Activated naive CD8-positive, alpha-beta T cell treated with anti-CD3 and anti-CD28 coated beads, Interleukin-2, amount 10 ng/mL, durations not matched to agents 7 days and 5 days (primary cell): ENCODE results near the gene PCDHA12. TPM values are rescaled to one million over a fixed set of nuclear protein-coding genes. Genes with fewer than 3 reads are reported as not detected.
A peak's percentile ranks its signal among the peaks of the same experiment; 100 is the strongest.

Experiments used
- ATAC-seq: fragments of 150-1000 bp; cut with Tn5 transposase; one replicate; pipeline ENCODE4 v1.10.0; 2021; ENCODE audit warnings: low read depth, moderate library complexity
- POLR2A ChIA-PET: fragments of 350-600 bp; sonication (Branson Sonifier 250); formaldehyde crosslinking; loops from one replicate; lab custom pipeline; 2021; ENCODE audit warnings: antibody characterized with exemption; lab: Charles Lee
- DNase-seq: peaks from one replicate; pipeline ENCODE4 v3.0.0; 2021
- H3K27ac Mint-ChIP-seq: one replicate; pipeline ENCODE4 v1.8.0; 2022; ENCODE audit warnings: mild to moderate bottlenecking, mixed read lengths
- H3K27me3 Mint-ChIP-seq: one replicate; pipeline ENCODE4 v1.8.0; 2022; ENCODE audit warnings: mild to moderate bottlenecking, moderate library complexity, mixed read lengths
- H3K36me3 Mint-ChIP-seq: one replicate; pipeline ENCODE4 v1.8.0; 2021; ENCODE audit warnings: mild to moderate bottlenecking, mixed read lengths
- H3K4me1 Mint-ChIP-seq: one replicate; pipeline ENCODE4 v1.8.0; 2021; ENCODE audit warnings: mixed read lengths
- H3K4me3 Mint-ChIP-seq: one replicate; pipeline ENCODE4 v1.8.0; 2022; ENCODE audit warnings: mild to moderate bottlenecking, moderate library complexity, mixed read lengths
- H3K9me3 Mint-ChIP-seq: one replicate; pipeline ENCODE4 v1.8.0; 2021; ENCODE audit warnings: mixed read lengths
- total RNA-seq, 2 experiments: library from RNA; stranded (reverse); gene quantifications; one replicate each; pipeline ENCODE4 v1.2.3, GENCODE V29; 2021

The PCDHA12 gene
- total RNA-seq, 2 experiments from 2014 or later: not detected

GRCh38 chr5:140877262-140877581 is 2.1 kb downstream of the PCDHA12 start:
- ATAC-seq (no peak), DNase-seq (no peak)
- POLR2A ChIA-PET: no interaction called here
- no peaks in the 10 kb centered on the region for H3K4me1 Mint-ChIP-seq
- H3K4me3 Mint-ChIP-seq: no peak overlapping the region
- no peaks in the 10 kb centered on the region for H3K36me3 Mint-ChIP-seq
- H3K9me3 Mint-ChIP-seq: peaks cover 21% of the 10 kb centered on the region
- H3K27ac Mint-ChIP-seq: no peak overlapping the region
- peaks cover 8% of the 10 kb centered on the region for H3K27me3 Mint-ChIP-seq

- H3K4me1 Mint-ChIP-seq: peaks cover 2% of the 10 kb centered on the region
- ATAC-seq (no peak), DNase-seq (no peak)
- POLR2A ChIA-PET: no interaction called here
- peaks cover 2% of the 10 kb centered on the region for H3K27me3 Mint-ChIP-seq
- H3K9me3 Mint-ChIP-seq: peaks cover 14% of the 10 kb centered on the region
- H3K36me3 Mint-ChIP-seq: no peaks in the 10 kb centered on the region
- peak within 1 kb of the TSS; percentile 43 for H3K27ac Mint-ChIP-seq
- H3K4me3 Mint-ChIP-seq: no peak within 1 kb of the TSS
Observed at GRCh38 chr5:140881889-140882590, 6.9 kb downstream of the PCDHA12 start, which contains the start of gene PCDHA13. Gene PCDHA13, plus strand, starts transcription at chr5:140882124. Its CDS starts 145 bp downstream, at chr5:140882269.

GRCh38 chr5:140882591-140882899 is 7.4 kb downstream of the PCDHA12 start:
- Mint-ChIP-seq H3K4me3 (no peak overlapping the region), H3K36me3 (no peaks in the 10 kb centered on the region), H3K27ac (peak overlapping the region; percentile 43), H3K9me3 (peaks cover 14% of the 10 kb centered on the region), H3K27me3 (peaks cover 2% of the 10 kb centered on the region), H3K4me1 (peaks cover 2% of the 10 kb centered on the region)
- POLR2A ChIA-PET: no interaction called here
- ATAC-seq (no peak), DNase-seq (no peak)

- POLR2A ChIA-PET: no interaction called here
- peaks cover 2% of the 10 kb centered on the region for H3K27me3 Mint-ChIP-seq
- ATAC-seq (no peak), DNase-seq (no peak)
- H3K4me1 Mint-ChIP-seq: peaks cover 2% of the 10 kb centered on the region
- H3K27ac Mint-ChIP-seq: no peak overlapping the region
- H3K4me3 Mint-ChIP-seq: no peak overlapping the region
- peaks cover 14% of the 10 kb centered on the region for H3K9me3 Mint-ChIP-seq
- no peaks in the 10 kb centered on the region for H3K36me3 Mint-ChIP-seq
Observed at GRCh38 chr5:140883373-140883772, 8.3 kb downstream of the PCDHA12 start.

GRCh38 chr5:140883927-140884697 is 9.0 kb downstream of the PCDHA12 start:
- Mint-ChIP-seq H3K4me1 (peaks cover 2% of the 10 kb centered on the region), H3K9me3 (peaks cover 14% of the 10 kb centered on the region), H3K27me3 (peaks cover 2% of the 10 kb centered on the region), H3K27ac (no peak overlapping the region), H3K36me3 (no peaks in the 10 kb centered on the region), H3K4me3 (no peak overlapping the region)
- no peak for ATAC-seq
- no peak for DNase-seq
- POLR2A ChIA-PET: no interaction called here

GRCh38 chr5:140916325-140916724 is 41.2 kb downstream of the PCDHA12 start:
- ATAC-seq (no peak), DNase-seq (no peak)
- Mint-ChIP-seq H3K36me3 (no peaks in the 10 kb centered on the region), H3K4me3 (no peak overlapping the region), H3K27ac (no peak overlapping the region), H3K9me3 (peaks cover 2% of the 10 kb centered on the region), H3K4me1 (no peaks in the 10 kb centered on the region), H3K27me3 (no peaks in the 10 kb centered on the region)
- POLR2A ChIA-PET: no interaction called here

- ATAC-seq (no peak), DNase-seq (no peak)
- POLR2A ChIA-PET: no interaction called here
- H3K27ac Mint-ChIP-seq: no peak overlapping the region
- H3K36me3 Mint-ChIP-seq: peaks cover 3% of the 10 kb centered on the region
- peaks cover 2% of the 10 kb centered on the region for H3K9me3 Mint-ChIP-seq
- H3K4me1 Mint-ChIP-seq: no peaks in the 10 kb centered on the region
- peaks cover 27% of the 10 kb centered on the region for H3K27me3 Mint-ChIP-seq
- H3K4me3 Mint-ChIP-seq: no peak overlapping the region
Observed at GRCh38 chr5:140923601-140924000, 48.5 kb downstream of the PCDHA12 start.

GRCh38 chr5:140925806-140926442 is 50.8 kb downstream of the PCDHA12 start, which contains the start of gene PCDHAC1:
Gene PCDHAC1, plus strand, starts transcription at chr5:140926299. Its CDS starts 594 bp downstream, at chr5:140926893.
- POLR2A ChIA-PET: no interaction called here
- Mint-ChIP-seq H3K27me3 (peaks cover 34% of the 10 kb centered on the region), H3K4me3 (peak within 1 kb of the TSS; percentile 28), H3K36me3 (peaks cover 3% of the 10 kb centered on the region), H3K9me3 (peaks cover 2% of the 10 kb centered on the region), H3K27ac (no peak within 1 kb of the TSS), H3K4me1 (no peaks in the 10 kb centered on the region)
- DNase-seq (no peak), ATAC-seq (no peak)

- Mint-ChIP-seq H3K4me3 (peak overlapping the region; percentile 28), H3K36me3 (peaks cover 3% of the 10 kb centered on the region), H3K27me3 (peaks cover 34% of the 10 kb centered on the region), H3K9me3 (peaks cover 2% of the 10 kb centered on the region), H3K27ac (no peak overlapping the region), H3K4me1 (no peaks in the 10 kb centered on the region)
- peak; percentile 36 for DNase-seq
- POLR2A ChIA-PET: no interaction called here
- ATAC-seq: no peak
Observed at GRCh38 chr5:140926443-140927227, 51.5 kb downstream of the PCDHA12 start.

GRCh38 chr5:140927228-140927573 is 52.1 kb downstream of the PCDHA12 start:
- DNase-seq: no peak

More at GRCh38 chr5:140927228-140927573, 52.1 kb downstream of the PCDHA12 start:
- Mint-ChIP-seq H3K4me3 (peak overlapping the region; percentile 28), H3K9me3 (peaks cover 2% of the 10 kb centered on the region), H3K27me3 (peaks cover 34% of the 10 kb centered on the region), H3K36me3 (peaks cover 3% of the 10 kb centered on the region), H3K4me1 (no peaks in the 10 kb centered on the region), H3K27ac (no peak overlapping the region)
- POLR2A ChIA-PET: no interaction called here
- ATAC-seq: no peak

Other genes with a start within 250 kb of the PCDHA12 start
- gene CD14, start 242.1 kb upstream of the PCDHA12 start, total RNA-seq: 1 to 10 TPM; 3.5 to 4.1 TPM
- gene TMCO6, start 235.9 kb upstream of the PCDHA12 start, total RNA-seq: 10 to 100 TPM; 39.2 to 43.7 TPM
- gene NDUFA2, start 227.7 kb upstream of the PCDHA12 start, total RNA-seq: 10 to 100 TPM; 65.9 to 66.6 TPM
- gene IK, start 227.5 kb upstream of the PCDHA12 start, total RNA-seq: 100 to 1,000 TPM; 135 to 140 TPM
- 10 to 100 TPM; 41.8 to 45.4 TPM for gene WDR55, start 210.4 kb upstream of the PCDHA12 start, total RNA-seq
- gene DND1, start 201.7 kb upstream of the PCDHA12 start, total RNA-seq: 1 to 10 TPM; 3.1 to 3.4 TPM
- gene HARS1, start 183.9 kb upstream of the PCDHA12 start, total RNA-seq: 10 to 100 TPM; 77.3 to 81.5 TPM
- gene HARS2, start 183.9 kb upstream of the PCDHA12 start, total RNA-seq: 10 to 100 TPM; 38.7 to 41.7 TPM
- gene ZMAT2, start 174.9 kb upstream of the PCDHA12 start, total RNA-seq: 10 to 100 TPM; 54.7 to 57.8 TPM
- not detected for gene PCDHA1, start 89.2 kb upstream of the PCDHA12 start, total RNA-seq
- not detected for gene PCDHA2, start 80.5 kb upstream of the PCDHA12 start, total RNA-seq
- not detected for gene PCDHA3, start 74.3 kb upstream of the PCDHA12 start, total RNA-seq
- gene PCDHA4, start 68.2 kb upstream of the PCDHA12 start, total RNA-seq: not detected
- gene PCDHA5, start 53.7 kb upstream of the PCDHA12 start, total RNA-seq: not detected
- not detected for gene PCDHA6, start 47.3 kb upstream of the PCDHA12 start, total RNA-seq
- gene PCDHA7, start 41.0 kb upstream of the PCDHA12 start, total RNA-seq: not detected
- gene PCDHA8, start 34.1 kb upstream of the PCDHA12 start, total RNA-seq: not detected
- not detected for gene PCDHA9, start 26.9 kb upstream of the PCDHA12 start, total RNA-seq
- not detected for gene PCDHA10, start 19.4 kb upstream of the PCDHA12 start, total RNA-seq
- not detected for gene PCDHA11, start 6.4 kb upstream of the PCDHA12 start, total RNA-seq
- gene PCDHA13, start 6.8 kb downstream of the PCDHA12 start, total RNA-seq: not detected
- not detected for gene PCDHAC1, start 51.0 kb downstream of the PCDHA12 start, total RNA-seq
- gene PCDHAC2, start 91.2 kb downstream of the PCDHA12 start, total RNA-seq: not detected
- not detected for gene PCDHB1, start 176.1 kb downstream of the PCDHA12 start, total RNA-seq
- gene PCDHB2, start 219.3 kb downstream of the PCDHA12 start, total RNA-seq: not detected
- not detected for gene PCDHB3, start 225.2 kb downstream of the PCDHA12 start, total RNA-seq
- gene PCDHB4, start 246.5 kb downstream of the PCDHA12 start, total RNA-seq: not detected